Subcutaneous adipose tissue (tissue), 4 donors: Measurements from ENCODE around the gene OLFM1. TPM values are rescaled to one million over a fixed set of nuclear protein-coding genes. Genes with fewer than 3 reads are reported as not detected.

Experiments
- total RNA-seq, 4 donors: library from RNA; depleted of rRNA; stranded (reverse); fragments of >200 nt; gene quantifications; one replicate each; pipeline ENCODE4 v1.1.0, GENCODE V29; 2016
- TF ChIP-seq, protein P1 (sequence below): fragments of 450-650 bp; IDR thresholded peaks from one replicate; pipeline ENCODE4 v1.5.1; 2016; ENCODE audit warnings: low read depth, mild to moderate bottlenecking, control low read depth, antibody characterized with exemption, moderate library complexity

OLFM1 gene
- total RNA-seq, 4 donors from 2014 or later = 10.9 to 25.6 (median 22.8) TPM

DNA sequence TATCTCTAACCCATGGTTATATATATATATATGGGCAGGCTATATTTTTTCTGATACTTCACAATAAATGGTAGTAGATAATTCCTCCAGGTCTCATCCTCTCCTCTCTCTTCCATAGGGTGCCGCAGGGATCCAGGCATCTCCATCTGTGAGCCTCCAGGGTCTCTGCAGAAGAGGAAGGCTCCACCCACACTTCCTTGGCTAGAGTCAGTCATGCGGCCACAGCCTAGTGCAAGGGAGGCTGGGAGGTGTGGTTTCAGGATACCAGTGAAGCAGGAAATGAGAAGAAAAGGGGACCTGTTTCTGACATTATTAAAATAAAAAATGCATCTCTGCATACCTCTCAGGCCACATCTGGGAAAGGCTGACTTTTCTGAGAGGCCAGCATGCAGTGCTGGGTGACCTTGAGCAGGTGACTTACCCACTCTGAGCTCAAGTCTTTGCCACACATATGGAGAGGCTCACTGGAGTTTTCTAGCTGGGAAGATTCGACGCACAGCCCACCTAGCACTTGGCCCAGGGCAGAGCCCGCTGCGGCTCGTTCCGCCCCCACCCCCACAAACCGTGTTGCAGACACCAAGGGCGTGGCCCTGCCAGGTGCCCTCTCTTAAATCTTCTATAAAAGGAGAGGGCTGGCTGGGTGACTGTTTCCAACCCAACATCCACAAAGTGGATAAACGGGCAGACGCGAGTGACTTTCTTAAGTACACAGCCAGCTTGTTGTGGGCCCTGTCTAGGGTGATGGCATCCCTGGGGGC lies 47.9 kb downstream of the OLFM1 start:
- TF ChIP-seq, protein P1, sequence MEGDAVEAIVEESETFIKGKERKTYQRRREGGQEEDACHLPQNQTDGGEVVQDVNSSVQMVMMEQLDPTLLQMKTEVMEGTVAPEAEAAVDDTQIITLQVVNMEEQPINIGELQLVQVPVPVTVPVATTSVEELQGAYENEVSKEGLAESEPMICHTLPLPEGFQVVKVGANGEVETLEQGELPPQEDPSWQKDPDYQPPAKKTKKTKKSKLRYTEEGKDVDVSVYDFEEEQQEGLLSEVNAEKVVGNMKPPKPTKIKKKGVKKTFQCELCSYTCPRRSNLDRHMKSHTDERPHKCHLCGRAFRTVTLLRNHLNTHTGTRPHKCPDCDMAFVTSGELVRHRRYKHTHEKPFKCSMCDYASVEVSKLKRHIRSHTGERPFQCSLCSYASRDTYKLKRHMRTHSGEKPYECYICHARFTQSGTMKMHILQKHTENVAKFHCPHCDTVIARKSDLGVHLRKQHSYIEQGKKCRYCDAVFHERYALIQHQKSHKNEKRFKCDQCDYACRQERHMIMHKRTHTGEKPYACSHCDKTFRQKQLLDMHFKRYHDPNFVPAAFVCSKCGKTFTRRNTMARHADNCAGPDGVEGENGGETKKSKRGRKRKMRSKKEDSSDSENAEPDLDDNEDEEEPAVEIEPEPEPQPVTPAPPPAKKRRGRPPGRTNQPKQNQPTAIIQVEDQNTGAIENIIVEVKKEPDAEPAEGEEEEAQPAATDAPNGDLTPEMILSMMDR = no peak

DNA sequence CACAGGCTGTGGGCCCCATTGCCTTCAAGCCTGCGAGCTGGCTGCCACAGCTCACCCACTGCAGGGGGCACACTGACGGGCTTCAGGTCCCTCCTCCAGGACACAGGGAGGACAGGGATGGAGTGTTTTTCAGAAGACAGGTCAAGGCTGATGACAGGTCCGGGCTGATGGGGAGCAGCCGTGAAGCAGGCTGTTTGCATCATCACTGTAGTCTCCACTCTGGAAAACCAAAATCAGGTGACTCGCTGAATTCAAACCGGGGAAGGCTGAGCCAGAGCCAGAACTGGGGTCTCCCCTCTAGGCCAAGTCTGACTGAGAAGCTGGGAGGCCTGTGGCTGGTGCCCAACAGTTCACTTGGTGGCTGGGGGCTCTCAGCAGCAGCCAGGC lies 48.5 kb downstream of the OLFM1 start:
- TF ChIP-seq, protein P1 = no peak

DNA sequence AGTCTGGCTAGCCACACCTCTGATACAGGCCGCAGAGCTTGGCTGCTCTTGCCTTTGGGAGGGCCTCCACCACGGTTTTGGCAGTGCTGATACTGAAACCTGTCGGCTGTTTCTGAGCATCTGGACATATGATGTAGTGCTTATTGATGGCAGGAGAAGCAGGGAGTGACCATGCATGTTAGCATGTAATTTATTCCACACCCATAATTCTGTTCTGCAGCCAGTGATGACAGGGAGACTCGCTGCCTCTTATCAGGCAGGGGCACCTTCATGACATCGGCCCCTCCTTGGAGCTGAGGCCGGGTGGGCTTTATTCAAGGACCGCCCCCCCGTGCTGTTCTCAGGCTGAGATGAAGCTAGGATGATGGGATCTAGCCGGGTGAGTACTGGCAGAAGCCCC lies 49.0 kb downstream of the OLFM1 start:
- TF ChIP-seq, protein P1 = no peak

DNA sequence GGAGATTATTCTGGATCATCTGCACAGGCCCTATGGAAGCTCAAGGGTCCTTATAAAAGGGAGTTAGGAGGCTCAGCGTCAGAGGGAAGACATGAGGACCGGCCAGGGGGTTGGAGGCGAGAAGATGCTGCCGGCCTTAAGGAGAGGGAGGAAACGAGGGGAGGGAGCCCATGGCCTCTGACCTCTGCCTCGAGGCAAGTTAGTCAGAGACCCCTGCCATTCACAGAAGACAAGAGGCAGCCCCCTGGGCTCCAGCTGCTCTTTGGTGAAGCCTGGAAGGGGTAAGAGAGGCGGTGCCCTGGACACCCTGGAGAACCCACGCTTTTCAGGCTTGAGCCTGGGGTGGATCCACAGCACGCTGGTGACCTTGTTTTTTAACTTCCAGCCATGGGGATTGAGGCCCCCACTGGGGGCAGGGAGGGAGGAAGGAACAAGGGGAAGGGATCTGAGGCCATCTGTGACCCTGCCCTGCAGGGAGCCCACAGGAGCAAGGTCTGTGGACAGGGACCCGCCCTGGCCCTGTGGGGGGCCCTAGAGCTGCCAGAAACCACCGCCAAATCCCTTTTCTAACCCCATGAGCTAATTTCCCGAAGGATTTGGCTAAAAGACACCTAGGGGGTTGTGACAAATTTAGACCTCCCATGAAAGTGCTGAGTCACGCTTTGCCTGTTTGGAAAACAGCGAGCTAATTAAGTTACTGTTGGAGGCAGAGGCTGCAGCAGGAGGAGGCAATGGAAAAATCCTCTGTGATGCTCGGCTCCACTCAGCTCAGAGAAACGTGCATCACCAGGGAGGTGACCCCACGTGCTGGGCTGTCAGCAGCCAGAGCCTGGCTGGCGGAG lies 49.7 kb downstream of the OLFM1 start:
- TF ChIP-seq, protein P1 = no peak

DNA sequence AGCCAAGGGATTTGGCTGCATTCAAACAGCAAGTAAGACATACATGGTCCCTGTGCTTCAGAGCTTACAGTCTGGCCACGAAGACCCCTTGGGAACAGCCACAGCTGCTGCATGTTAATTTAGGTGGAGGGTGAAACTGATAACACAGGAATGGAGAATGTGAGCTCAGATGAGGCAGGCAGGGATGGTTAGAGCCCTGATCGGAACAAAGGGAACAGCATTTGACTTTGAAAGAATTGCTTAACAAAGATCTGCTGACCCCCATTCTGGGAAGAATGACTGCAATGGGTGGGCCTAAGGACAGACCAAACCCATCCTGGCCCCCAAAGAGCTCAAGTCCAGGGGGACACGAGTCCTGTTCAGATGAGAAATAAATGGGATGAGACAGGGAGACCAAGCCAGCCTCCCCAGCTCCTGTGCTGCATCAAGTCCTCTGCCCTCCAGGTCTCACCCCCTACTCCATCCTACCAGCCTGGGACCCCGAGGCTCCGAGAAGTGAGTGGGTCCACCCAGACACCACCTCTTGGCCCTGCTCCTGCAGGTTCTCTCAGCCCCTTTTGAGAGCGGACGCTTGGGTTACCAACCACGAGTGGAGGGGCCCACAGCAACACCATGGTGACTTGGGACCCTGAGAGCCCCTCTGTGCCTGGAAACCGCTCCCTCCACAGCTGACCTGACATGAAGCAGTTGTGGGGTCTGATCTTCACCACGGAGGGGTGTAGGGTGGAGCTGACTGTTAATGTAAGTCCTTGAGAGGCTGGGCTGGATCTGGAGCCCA lies 50.8 kb downstream of the OLFM1 start:
- TF ChIP-seq, protein P1 = no peak

DNA sequence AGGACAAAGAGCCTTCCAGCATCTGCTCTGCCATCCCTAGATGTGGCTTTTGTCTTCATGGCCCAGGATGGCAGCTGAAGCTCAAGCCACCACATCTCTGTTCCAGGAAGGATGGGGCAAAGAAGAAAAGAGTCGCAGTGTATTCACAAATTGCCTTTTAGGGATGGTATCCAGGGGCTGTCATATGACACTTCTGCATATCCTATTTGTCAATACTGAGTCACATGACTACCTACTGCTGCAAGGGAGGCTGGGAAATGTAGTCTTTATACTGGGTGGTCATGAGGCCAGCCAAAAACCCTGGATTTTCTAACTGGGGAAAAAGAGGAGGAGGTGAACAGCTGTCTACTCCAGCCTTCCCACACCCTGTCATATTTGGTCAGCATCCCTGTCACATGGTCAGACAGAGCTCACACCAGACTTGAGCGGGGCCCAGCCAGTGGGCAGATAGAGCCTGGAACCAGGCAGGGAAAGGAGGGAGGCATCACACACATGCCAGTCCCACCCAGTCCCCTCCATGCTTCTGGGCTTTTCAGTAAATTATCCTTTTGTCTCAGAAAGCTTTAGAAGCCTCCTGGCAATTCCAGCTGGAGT lies 52.0 kb downstream of the OLFM1 start:
- TF ChIP-seq, protein P1 = no peak
